ENCODE measurements around the gene TMEM69. TPM values are rescaled to one million over a fixed set of nuclear protein-coding genes. Genes with fewer than 3 reads are reported as not detected.
"Not testable (repeated sequence)": the region's sequence is repeated elsewhere in the genome, so short reads cannot be mapped to it uniquely, and the experiment has no call there.

TMEM69 gene
- total and polyA plus RNA-seq, 2 experiments from 2014 or later: 30.6 to 33.5 TPM

DNA sequence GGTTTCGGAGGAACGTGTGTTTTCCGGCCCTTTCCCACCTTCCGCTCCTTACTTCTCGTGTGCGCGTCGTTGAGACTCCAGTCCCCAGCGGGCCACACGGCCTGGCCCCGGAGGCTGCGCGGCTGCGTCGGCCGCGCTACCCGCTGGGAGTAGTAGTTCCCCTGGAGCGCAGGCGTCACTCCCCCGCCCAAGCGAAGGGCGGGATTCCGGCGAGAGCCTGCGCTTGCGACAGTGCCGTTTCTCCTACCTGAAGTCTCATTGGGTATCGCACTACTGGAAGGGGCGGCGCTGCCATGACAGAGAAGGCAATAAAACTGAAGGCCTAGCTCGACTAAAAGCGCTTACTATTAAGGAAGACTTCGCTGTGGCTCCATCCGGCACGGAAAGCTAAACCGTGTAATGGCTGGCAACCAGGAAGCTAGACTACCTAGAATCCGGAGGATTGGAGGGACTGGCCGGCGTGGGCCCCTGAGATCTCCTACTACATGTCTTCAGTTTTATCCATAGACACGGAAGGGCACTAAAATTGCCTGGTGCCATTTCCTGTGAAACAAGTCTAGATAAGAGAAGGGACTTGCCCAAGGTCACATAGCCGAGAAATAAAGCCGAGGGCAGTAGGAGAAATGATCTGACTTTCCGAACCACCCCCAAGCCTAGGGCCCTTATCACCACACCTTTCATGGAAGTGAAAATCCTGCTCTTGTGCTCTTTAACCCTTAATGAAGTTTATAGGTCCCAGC is 797 bp upstream of the TMEM69 start:
- DNase-seq (ENCODE audit: low spot score): peak; percentile 99
- peaks cover 13% of the 10 kb centered on the region for H3K4me1 ChIP-seq (ENCODE audit: insufficient read depth)
- no peaks in the 10 kb centered on the region for H3K9me2 ChIP-seq (replicated peaks; ENCODE audit: insufficient read depth)
- peaks cover 27% of the 10 kb centered on the region for H4K20me1 ChIP-seq (ENCODE audit: insufficient read depth, poor library complexity, severe bottlenecking)
- no peaks in the 10 kb centered on the region for H3K9me3 ChIP-seq (ENCODE audit: low read depth)
- H3K4me3 ChIP-seq: peak overlapping the region; percentile 40
- 3% methylated on average over 44 of the region's 44 CpGs for WGBS (ENCODE audit: low lambda C conversion rate, missing lambda C conversion rate)
- H3K36me3 ChIP-seq (replicated peaks; ENCODE audit: insufficient read depth, low read depth): no peaks in the 10 kb centered on the region
- peak overlapping the region; percentile 76 for H3K4me2 ChIP-seq
- H3K79me2 ChIP-seq: peaks cover 68% of the 10 kb centered on the region
- H3K27ac ChIP-seq: peak overlapping the region; percentile 97
- H3K27me3 ChIP-seq: no peaks in the 10 kb centered on the region
- TF ChIP-seq, protein P1, sequence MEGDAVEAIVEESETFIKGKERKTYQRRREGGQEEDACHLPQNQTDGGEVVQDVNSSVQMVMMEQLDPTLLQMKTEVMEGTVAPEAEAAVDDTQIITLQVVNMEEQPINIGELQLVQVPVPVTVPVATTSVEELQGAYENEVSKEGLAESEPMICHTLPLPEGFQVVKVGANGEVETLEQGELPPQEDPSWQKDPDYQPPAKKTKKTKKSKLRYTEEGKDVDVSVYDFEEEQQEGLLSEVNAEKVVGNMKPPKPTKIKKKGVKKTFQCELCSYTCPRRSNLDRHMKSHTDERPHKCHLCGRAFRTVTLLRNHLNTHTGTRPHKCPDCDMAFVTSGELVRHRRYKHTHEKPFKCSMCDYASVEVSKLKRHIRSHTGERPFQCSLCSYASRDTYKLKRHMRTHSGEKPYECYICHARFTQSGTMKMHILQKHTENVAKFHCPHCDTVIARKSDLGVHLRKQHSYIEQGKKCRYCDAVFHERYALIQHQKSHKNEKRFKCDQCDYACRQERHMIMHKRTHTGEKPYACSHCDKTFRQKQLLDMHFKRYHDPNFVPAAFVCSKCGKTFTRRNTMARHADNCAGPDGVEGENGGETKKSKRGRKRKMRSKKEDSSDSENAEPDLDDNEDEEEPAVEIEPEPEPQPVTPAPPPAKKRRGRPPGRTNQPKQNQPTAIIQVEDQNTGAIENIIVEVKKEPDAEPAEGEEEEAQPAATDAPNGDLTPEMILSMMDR (IDR thresholded peaks at IDR 0.05; ENCODE audit: poor library complexity): no peak
- TF ChIP-seq EZH2 (IDR thresholded peaks at IDR 0.05; ENCODE audit: borderline replicate concordance) (no peak), EZH2phosphoT487 (IDR thresholded peaks at IDR 0.05; ENCODE audit: low read depth, severe bottlenecking, unreplicated experiment) (no peak)
- H2AFZ ChIP-seq: peak overlapping the region; percentile 80

DNA sequence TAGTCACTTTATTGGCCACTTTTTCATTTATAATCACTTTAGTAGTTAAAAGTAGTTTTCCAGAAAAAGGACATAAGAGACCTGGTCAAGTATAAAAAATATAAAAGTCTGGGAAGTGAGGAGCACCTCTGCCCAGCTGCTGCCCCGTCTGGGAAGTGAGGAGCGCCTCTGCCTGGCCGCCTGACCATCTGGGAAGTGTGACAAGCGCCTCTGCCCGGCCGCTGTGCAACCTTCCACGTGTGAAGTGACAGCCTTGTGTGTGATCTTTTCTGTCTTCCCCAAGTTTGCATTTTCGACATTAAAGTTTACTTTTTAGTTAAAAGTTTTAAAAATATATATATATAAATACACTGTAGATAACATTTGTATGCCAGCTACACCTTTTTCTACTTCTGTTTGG is 5.8 kb downstream of the TMEM69 start:
- not testable (repeated sequence) for H3K27me3 ChIP-seq; DNase-seq (ENCODE audit: low spot score); H4K20me1 ChIP-seq (ENCODE audit: insufficient read depth, poor library complexity, severe bottlenecking); H3K36me3 ChIP-seq (replicated peaks; ENCODE audit: insufficient read depth, low read depth); H3K4me3 ChIP-seq; H3K4me2 ChIP-seq; H3K27ac ChIP-seq; H2AFZ ChIP-seq; H3K9me3 ChIP-seq (ENCODE audit: low read depth); H3K4me1 ChIP-seq (ENCODE audit: insufficient read depth); H3K9me2 ChIP-seq (replicated peaks; ENCODE audit: insufficient read depth)
- peaks cover 22% of the 10 kb centered on the region for H3K79me2 ChIP-seq
- WGBS (ENCODE audit: low lambda C conversion rate, missing lambda C conversion rate): 96% methylated on average over 8 of the region's 8 CpGs

DNA sequence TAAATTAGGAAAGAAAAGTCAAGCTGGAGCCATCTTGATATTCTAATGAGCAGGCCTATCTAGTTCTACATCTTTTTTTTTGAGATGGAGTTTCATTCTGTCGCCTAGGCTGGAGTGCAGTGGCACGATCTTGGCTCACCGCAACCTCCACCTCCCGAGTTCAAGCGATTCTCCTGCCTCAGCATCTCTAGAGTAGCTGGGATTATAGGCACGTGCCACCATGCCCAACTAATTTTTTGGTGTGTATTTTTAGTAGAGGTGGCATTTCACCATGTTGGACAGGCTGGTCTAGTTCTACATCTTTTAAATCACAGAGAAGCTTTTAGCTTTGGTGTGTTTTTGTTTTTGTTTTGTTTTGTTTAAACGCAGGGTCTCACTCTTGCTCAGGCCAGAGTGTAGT is 6.8 kb downstream of the TMEM69 start:
- no peaks in the 10 kb centered on the region for H3K9me2 ChIP-seq (replicated peaks; ENCODE audit: insufficient read depth)
- no peaks in the 10 kb centered on the region for H3K9me3 ChIP-seq (ENCODE audit: low read depth)
- no peak for DNase-seq (ENCODE audit: low spot score)
- no peak overlapping the region for H3K4me2 ChIP-seq
- H2AFZ ChIP-seq: no peak overlapping the region
- no peak overlapping the region for H3K27ac ChIP-seq
- no peaks in the 10 kb centered on the region for H3K27me3 ChIP-seq
- TF ChIP-seq EZH2phosphoT487 (IDR thresholded peaks at IDR 0.05; ENCODE audit: low read depth, severe bottlenecking, unreplicated experiment): no peak
- no peak for TF ChIP-seq EZH2 (IDR thresholded peaks at IDR 0.05; ENCODE audit: borderline replicate concordance)
- no peaks in the 10 kb centered on the region for H4K20me1 ChIP-seq (ENCODE audit: insufficient read depth, poor library complexity, severe bottlenecking)
- H3K4me3 ChIP-seq: no peak overlapping the region
- H3K4me1 ChIP-seq (ENCODE audit: insufficient read depth): no peaks in the 10 kb centered on the region
- peaks cover 12% of the 10 kb centered on the region for H3K79me2 ChIP-seq
- WGBS (ENCODE audit: low lambda C conversion rate, missing lambda C conversion rate): 96% methylated on average over 7 of the region's 7 CpGs
- H3K36me3 ChIP-seq (replicated peaks; ENCODE audit: insufficient read depth, low read depth): no peaks in the 10 kb centered on the region

DNA sequence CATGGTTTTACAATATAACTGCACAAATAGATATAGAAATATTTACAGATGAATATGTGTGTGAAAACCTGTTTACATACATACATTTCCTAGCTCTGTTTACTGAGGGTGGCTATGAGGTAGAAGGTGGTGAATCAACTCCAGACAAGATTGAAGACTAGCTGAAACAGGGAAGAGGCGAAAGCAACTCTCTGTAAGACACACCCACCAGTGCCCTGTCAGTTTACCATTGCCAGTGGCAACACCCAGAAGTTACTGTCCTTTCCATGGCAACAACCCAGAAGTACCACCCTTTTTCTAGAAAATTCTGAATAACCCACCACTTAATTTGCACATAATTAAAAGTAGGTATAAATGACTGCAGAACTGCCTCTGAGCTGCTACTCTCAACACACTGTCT is 16.7 kb downstream of the TMEM69 start:
- Histone ChIP-seq H4K20me1 (ENCODE audit: insufficient read depth, poor library complexity, severe bottlenecking) (no peaks in the 10 kb centered on the region), H3K4me3 (no peak overlapping the region), H3K9me3 (ENCODE audit: low read depth) (no peaks in the 10 kb centered on the region), H3K4me2 (no peak overlapping the region), H3K9me2 (replicated peaks; ENCODE audit: insufficient read depth) (no peaks in the 10 kb centered on the region), H3K36me3 (replicated peaks; ENCODE audit: insufficient read depth, low read depth) (no peaks in the 10 kb centered on the region), H3K4me1 (ENCODE audit: insufficient read depth) (no peaks in the 10 kb centered on the region), H2AFZ (no peak overlapping the region), H3K27ac (no peak overlapping the region), H3K27me3 (no peaks in the 10 kb centered on the region), H3K79me2 (no peaks in the 10 kb centered on the region)
- DNase-seq (ENCODE audit: low spot score): no peak
- TF ChIP-seq, protein P1 (IDR thresholded peaks at IDR 0.05; ENCODE audit: poor library complexity): no peak
- no peak for TF ChIP-seq EZH2phosphoT487 (IDR thresholded peaks at IDR 0.05; ENCODE audit: low read depth, severe bottlenecking, unreplicated experiment)
- TF ChIP-seq EZH2 (IDR thresholded peaks at IDR 0.05; ENCODE audit: borderline replicate concordance): no peak
- 91% methylated on average over 1 of the region's 1 CpG for WGBS (ENCODE audit: low lambda C conversion rate, missing lambda C conversion rate)

Measured in hepatocyte (in vitro differentiated cells).